ENCODE measurements around the gene PRG2.

The PRG2 gene

GRCh38 chr11:57379732-57380131 is 10.7 kb downstream of the PRG2 start:
- Histone ChIP-seq H3K36me3 (replicated peaks) (no peaks in the 10 kb centered on the region), H3K4me3 (ENCODE audit: low read depth, low read length) (no peak overlapping the region), H3K27ac (no peak overlapping the region), H3K27me3 (replicated peaks) (no peaks in the 10 kb centered on the region)
- DNase-seq, result no peak
- no peak for TF ChIP-seq CTCF (IDR thresholded peaks at IDR 0.05; ENCODE audit: low read depth, low read length, missing control alignments)
- in situ Hi-C loops (cut with HindIII; ENCODE audit: low pct_ligation_motif_present, low sequenced_read_pairs), result no loop called here

GRCh38 chr11:57378186-57378585 is 12.3 kb downstream of the PRG2 start:
- in situ Hi-C loops (cut with HindIII; ENCODE audit: low pct_ligation_motif_present, low sequenced_read_pairs), result no loop called here
- Histone ChIP-seq H3K4me3 (ENCODE audit: low read depth, low read length) (no peak overlapping the region), H3K27me3 (replicated peaks) (no peaks in the 10 kb centered on the region), H3K36me3 (replicated peaks) (no peaks in the 10 kb centered on the region), H3K27ac (no peak overlapping the region)
- no peak for TF ChIP-seq CTCF (IDR thresholded peaks at IDR 0.05; ENCODE audit: low read depth, low read length, missing control alignments)
- no peak for DNase-seq

- DNase-seq, result no peak
- H3K36me3 ChIP-seq (replicated peaks), result no peaks in the 10 kb centered on the region
- H3K27me3 ChIP-seq (replicated peaks), result no peaks in the 10 kb centered on the region
- no peak for TF ChIP-seq CTCF (IDR thresholded peaks at IDR 0.05; ENCODE audit: low read depth, low read length, missing control alignments)
- in situ Hi-C loops (cut with HindIII; ENCODE audit: low pct_ligation_motif_present, low sequenced_read_pairs), result no loop called here
- H3K27ac ChIP-seq, result no peak overlapping the region
- H3K4me3 ChIP-seq (ENCODE audit: low read depth, low read length), result no peak overlapping the region
Observed at GRCh38 chr11:57377107-57377506, 13.3 kb downstream of the PRG2 start.

DNA sequence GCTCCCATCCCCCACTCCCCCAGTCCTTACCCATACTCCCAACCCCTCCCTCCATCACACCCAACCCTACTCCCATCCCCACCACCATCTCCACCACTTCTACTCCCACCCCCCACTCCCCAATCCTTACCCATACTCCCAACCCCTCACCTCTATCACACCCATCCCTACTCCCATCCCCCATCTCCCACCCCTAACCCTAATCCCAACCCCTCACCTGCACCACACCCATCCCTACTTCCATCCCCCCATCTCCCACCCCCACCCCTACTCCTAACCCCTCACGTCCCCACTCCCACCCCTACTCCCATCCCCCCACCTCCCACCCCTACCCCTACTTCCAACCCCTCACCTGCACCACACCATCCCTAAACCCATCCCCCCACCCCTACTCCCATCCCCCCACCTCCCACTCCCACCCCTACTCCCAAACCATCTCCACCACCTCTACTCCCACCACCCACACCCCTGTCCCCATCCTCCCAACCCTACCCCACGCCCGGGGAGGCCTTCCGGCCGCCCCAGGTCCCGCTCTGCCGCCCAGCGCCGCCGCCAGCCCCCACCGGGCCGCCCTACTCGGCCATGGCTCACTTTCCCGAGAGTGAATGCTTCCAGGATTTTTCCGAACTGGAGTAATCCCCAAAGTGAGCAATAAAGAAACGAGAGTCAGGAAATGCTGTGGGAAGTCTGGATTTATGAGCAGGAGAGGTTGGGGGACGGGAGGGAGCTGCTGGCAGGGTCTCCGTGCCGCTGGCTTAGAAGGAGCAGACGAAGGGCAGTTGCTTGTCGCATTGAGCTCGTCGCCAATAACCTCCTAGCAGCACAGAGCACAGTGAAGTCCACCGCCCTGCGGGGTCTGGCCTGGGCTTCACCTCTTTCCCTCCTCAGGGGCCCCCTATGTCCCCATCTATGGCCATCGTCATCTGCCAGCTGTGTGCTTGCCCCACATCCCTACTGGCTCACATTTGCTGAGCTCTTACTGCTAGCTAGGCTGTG is 14.1 kb downstream of the PRG2 start:
- DNase-seq, result no peak
- Histone ChIP-seq H3K36me3 (replicated peaks) (no peaks in the 10 kb centered on the region), H3K27me3 (replicated peaks) (no peaks in the 10 kb centered on the region), H3K27ac (no peak overlapping the region), H3K4me3 (ENCODE audit: low read depth, low read length) (no peak overlapping the region)
- no peak for TF ChIP-seq CTCF (IDR thresholded peaks at IDR 0.05; ENCODE audit: low read depth, low read length, missing control alignments)
- in situ Hi-C loops (cut with HindIII; ENCODE audit: low pct_ligation_motif_present, low sequenced_read_pairs), result no loop called here

DNA sequence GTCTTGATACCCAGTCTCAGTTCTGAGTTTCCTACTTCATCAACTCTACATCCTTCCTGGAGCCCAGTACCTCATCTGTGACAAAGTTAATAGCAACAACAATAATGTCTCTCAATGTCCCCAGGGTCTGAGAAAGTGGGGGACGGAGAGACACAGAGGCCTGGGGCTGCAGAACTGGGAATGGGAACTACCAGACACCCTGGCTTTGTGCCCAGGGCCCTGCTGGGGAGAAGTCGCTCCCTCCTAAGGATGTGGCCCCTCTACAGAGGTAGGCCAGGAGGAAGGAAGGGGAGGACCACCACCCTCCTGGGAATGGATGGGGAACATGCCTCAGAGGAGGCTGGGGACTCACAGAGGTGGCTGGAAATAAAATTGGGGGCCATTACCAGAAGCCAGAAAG is 15.0 kb downstream of the PRG2 start:
- no peak for DNase-seq
- Histone ChIP-seq H3K27me3 (replicated peaks) (no peaks in the 10 kb centered on the region), H3K27ac (no peak overlapping the region), H3K4me3 (ENCODE audit: low read depth, low read length) (no peak overlapping the region), H3K36me3 (replicated peaks) (no peaks in the 10 kb centered on the region)
- in situ Hi-C loops (cut with HindIII; ENCODE audit: low pct_ligation_motif_present, low sequenced_read_pairs), result no loop called here
- TF ChIP-seq CTCF (IDR thresholded peaks at IDR 0.05; ENCODE audit: low read depth, low read length, missing control alignments), result no peak

Measured in brain microvascular endothelial cell (primary cell).